NCI-H2227 (cell line): ENCODE measurements around the gene TMEM41A.
"Not testable (repeated sequence)": the region's sequence is repeated elsewhere in the genome, so short reads cannot be mapped to it uniquely, and the experiment has no call there.

Source experiments
- DNase-seq: peaks from one replicate; lab custom pipeline; 2025; ENCODE audit not compliant: unreplicated experiment; lab: John Stamatoyannopoulos, UW

The TMEM41A gene

DNA sequence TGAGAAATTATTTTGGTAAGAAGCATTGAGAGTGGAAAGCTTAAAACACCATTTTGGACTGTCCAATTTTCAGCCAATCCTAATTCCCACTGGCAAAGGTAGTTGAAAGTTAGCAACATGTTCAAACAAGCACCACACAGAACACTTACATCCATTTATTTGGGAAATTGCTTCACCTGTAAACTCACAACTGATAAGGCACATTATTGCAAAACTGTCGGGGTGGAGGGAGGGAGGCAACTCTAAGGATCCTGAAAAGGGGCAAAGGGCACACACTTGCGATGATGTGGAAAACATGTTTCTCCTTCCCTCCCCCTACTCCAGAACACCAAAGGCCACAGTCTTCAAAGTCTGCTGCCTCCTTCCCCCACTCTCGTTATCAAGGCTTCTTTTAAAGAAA is 9.4 kb downstream of the TMEM41A start:
- no peak for DNase-seq

DNA sequence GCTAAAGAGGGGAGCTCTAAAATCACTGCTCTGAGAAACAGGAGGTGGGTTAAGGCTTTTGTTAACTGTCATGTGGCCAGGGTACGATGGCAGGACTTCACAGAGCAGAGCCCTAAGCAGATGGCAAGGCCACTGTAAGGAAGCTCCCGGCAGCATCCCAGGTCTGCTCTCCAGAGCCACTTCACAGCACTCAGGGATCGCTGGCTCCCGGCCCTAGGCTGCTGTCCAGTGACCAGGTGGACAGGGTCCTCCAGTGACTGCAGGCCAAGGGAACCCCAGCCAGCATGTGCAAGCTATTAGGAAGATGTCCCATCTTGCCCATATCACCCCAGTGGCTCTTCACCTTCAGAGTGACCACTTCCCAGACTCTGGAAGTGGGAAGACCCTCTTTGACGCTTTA is 10.4 kb downstream of the TMEM41A start:
- no peak for DNase-seq

DNA sequence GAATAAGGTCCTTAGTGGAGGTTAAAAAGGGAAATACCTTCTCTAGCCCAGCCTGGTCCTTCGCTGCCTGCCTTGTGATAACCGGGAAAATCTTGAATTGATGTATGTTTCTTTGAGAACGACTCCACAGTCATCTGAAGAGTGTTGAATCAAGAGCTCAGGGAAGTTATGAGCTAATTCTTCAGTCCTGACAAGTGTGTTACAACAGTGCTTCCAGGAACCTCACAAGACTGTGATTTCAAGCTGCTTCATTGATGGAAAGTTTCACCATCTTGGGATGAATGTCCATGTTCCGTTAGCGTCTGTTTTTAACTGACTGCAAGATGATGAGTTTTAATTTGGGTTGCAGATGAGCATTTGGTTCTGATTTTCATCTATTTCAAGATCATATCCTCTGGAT is 12.4 kb downstream of the TMEM41A start:
- no peak for DNase-seq

DNA sequence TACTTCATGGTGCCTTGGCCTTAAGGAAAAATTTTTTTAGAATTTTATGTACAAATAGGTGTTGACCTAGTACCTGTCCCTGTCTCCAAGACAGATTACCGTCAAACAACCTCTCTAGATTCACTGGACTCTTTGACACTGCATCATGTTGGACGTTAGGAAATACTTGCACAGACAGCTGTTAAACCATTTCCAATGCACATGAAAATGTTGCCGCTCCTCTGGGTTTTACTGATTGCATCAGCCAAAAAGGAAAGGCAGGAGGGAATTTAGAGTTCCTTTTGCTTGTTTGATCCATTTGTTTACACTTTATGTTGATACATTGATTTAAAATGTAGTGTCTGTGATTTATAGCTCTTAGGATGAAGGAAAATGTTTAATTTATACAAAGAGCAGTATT is 14.5 kb downstream of the TMEM41A start:
- no peak for DNase-seq

DNA sequence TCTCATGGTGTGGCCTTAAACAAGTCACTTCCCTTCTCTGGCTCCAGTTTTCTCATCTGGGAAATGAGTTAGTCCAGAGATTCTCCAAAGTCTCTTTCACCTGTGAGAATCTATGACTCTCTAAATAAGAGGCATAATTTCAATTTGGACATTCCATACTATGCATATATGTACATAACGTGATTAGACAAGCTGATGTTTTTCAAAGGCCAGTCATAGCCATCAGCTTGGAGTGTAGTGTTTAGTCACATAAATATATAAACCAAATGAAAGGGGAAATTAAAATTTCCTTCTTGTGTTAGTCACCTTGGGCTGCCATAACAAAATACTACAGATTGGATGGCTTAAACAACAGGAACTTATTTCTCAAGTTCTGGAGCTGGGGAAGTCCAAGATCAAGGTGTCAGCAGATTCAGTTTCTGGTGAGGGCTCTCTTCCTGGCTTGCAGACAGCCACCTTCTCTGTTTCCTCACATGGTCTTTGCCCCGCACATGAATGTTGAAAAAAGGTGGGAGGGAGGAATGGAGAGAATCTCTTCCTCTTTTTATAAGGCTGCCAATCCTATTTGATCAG is 19.4 kb downstream of the TMEM41A start:
- DNase-seq = no peak

DNA sequence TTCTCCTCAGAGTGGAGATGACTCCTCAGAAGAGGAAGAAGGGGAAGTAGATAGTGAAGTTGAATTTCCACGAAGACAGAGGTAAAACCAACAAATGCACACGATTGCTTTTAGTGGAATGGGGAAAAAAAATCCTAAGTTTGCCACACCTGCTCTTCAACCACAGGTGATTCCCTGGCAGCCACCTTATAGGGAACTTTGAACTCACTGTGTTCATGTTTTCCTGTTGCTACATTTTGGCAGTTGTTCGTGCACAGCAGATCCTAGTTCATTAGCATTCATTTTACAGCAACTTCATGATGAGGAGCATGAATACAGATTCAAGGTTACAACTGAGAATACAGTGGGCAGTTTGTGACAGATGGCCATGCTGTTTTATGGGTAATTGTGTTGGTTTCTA is 21.5 kb downstream of the TMEM41A start:
- no peak for DNase-seq

DNA sequence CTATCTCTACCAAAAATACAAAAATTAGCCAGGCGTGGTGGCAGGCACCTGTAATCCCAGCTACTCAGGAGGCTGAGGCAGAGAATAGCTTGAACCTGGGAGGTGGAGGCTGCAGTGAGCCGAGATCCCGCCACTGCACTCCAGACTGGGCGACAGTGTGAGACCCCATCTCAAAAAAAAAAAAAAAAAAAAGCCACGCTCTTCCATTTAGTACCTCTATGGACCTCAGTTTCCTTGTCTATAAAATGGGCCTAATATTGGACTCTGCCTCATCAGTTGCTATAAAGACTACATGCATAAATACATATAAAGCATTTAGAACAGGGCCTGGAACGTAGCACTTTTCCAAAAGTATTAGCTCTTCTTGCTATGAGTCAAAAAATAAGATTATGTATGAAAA is 23.9 kb downstream of the TMEM41A start:
- not testable (repeated sequence) for DNase-seq

DNA sequence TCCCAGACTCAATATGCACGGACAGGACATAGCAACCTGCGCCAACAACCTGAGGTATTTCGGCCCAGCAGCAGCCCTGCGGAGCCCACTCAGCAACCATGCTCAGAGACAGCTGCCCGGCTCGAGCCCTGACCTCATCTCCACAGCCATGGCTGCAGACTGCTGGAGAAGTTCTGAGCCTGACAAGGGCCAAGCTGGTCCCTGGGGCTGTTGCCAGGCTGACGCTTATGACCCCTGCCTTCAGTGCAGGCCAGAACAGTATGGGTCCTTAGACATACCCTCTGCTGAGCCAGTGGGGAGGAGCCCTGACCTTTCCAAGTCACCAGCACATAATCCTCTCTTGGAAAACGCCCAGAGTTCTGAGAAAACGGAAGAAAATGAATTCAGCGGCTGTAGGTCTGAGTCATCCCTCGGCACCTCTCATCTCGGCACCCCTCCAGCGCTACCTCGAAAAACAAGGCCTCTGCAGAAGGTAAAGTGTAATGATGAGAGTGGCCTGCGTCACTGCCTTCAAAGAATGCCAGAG is 25.5 kb downstream of the TMEM41A start:
- no peak for DNase-seq

DNA sequence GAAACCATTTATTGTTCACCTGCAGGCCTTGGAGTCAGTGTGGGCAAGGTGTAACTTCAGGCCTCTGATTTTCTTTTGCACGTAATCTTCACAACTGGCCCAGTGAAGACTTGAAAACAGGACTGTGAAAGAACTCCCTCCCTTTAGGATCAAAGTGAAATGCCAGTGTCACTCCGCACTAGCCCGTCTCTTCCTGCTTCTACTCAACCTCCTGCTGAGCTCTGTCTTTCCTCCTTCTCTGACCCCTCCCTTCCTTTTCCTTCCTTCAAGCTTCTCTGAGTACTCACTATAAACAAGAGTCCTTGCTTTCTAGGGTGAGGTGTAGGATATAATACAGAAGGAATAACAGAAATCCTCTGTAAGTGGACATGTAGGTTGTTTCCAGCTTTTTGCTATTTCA is 28.5 kb downstream of the TMEM41A start:
- no peak for DNase-seq

DNA sequence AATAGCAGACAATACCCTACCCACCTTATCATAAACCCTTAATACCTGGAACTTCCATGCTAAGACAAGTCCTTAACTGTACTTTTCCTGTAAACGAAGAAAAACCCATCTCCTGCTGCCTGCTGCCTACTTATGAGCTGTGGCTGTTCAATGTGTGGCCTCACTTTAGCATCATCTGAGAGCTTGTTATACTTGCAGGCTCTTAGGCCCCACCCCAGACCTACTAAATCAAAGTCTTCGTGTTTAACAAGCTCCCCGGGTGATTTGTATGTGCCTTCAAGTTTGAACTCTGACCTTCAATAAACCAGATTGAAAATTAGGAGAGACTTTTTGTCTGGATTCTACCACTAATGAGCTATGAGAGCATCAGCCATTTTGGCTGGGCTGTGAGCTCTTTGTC is 29.3 kb downstream of the TMEM41A start:
- no peak for DNase-seq

DNA sequence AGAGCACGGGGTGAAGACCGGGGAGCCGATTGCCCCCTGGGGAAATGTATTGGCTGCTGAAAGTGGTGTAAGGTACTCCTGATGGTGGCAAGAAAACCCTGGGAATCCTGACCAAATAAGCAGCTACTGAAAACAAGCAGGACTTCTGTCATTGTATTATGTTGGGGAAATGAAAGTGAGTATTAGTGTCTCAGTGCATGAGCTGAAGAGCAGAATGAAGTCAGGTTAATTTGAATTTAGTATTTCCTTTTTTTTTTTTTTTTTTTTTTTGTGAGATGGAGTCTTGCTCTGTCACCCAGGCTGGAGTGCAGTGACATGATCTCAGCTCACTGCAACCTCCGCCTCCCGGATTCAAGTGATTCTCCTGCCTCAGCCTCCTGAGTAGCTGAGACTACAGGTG is 32.7 kb downstream of the TMEM41A start:
- not testable (repeated sequence) for DNase-seq

DNA sequence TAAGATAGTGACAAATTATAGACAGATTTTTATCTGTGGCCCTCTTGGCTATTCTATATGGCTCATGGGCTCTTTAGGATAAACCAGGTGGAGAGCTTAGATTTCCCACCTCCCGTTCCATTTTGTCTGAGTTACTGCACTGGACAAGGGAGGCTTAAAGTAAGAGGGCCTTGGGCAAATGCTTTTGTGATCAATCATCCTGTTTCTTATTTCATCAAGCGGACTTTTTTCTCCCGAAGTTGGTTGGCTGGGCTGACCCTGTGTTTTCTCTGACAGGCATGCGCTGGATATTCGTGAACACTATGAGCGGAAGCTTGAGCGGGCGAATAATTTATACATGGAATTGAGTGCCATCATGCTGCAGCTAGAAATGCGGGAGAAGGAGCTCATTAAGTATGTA is 33.4 kb downstream of the TMEM41A start:
- no peak for DNase-seq

DNA sequence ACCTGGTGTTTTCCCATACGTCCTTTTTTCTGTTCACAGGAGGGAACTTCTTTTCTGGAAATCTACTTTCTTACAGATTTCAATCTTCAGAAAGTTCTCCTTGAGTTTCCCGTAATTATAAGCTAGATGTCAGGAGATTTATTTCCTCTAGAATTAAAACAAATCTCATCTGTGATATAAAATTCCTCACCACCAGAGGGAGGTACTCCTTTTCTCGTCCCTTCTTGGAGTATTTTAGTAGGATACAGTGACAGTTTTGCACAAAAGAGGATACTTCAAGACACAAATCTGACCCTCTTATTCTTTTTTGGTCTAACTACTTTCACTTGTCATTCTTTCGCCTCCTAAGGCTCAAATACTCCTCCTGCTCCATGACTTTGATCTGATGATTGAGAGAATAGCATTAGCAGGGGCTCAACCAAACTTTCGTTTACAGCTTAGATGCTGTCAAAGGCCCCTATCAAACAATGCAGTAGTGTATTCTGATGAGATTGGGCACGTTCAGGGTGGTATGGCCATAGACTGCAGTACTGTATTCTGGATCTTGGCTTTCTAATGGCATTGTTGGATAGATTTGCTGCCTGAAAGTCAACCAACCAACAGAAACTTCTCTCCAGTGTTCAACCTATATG is 38.0 kb downstream of the TMEM41A start:
- DNase-seq = peak; percentile 14

DNA sequence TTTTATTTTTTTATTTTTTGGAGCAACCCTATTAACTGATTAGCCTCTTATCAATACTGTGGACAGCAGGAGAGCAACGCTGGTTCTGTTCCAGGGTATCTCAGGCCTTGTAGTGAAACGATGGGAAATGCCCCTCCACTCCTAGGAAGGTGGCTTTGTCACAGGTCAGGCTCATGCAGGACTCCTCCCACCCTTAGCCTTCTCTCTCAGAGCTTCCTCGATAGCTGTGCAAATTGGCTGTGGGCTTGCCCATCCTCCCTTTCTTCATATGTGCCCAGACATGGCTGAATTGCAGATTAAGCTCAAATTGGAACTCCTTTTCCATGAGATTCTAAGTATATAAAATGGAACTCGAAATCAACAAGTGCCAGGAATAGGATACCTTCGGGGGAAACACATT is 38.5 kb downstream of the TMEM41A start:
- no peak for DNase-seq

DNA sequence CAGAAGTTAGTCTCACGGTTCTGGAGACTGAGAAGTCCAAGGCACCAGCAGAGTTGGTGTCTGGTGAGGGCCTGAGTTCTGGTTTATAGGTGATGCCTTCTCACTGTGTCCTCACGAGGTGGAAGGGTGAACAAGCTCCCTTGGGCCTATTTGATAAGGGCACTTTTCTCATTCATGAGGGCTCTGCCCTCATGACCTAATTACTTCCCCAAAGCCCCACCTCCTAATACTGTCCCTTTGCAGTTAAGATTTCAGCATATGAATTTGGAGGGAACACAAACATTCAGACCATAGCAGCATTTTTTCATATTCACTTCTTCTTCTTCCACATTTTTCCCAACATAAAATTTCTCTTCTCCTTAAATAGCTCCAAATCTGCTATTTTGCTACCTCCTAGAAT is 41.5 kb downstream of the TMEM41A start:
- no peak for DNase-seq

DNA sequence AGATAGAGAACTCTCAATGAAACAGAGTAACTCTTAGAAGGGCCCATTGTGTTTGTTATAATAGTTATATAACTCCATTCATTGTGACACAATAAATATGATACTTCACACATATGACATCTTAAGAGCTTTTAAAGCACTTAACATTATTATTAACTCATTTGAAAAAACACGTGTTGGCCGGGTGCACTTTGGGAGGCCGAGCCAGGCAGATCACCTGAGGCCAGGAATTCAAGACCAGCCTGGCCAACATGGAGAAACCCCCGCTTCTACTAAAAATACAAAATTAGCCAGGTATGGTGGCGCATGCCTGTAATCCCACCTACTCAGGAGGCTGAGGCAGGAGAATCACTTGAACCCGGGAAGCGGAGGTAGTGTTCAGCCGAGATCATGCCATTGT is 47.4 kb downstream of the TMEM41A start:
- not testable (repeated sequence) for DNase-seq

DNA sequence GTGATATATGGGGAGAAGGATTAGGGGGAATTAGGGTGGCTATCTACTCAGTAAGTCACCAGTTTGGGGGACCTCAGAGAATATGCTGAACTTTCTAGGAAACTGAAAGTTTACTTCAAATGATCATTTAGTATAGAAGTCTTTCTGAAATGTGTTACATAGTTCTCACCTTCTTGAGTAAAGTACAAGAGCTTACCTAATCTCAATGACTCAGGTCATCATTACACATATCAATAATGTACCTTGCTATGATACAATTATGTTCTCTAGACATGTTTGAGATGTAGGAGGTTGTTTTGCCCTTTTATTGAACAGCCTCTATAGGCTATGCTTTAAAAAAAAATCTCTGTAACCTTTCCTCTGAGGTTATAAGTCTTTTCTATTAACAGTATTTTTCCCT is 50.7 kb downstream of the TMEM41A start:
- no peak for DNase-seq

DNA sequence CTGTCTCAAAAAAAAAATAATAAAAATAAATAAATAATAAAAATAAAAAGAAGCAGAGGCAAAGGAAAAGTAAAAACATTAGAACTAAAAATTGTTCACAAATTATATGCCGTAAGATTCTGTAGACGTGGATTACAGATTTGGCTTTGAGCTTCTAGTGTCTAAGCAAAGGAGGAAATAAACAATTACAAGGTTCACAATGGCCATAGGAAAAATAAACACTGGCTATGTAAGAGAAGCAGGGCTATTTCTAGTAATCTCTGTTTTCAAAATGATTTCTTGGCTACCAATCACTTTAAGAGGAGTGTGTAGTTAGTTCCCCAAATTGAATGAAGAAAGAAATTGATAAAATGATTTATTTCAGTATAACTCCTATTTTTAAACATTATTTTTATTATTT is 54.5 kb downstream of the TMEM41A start:
- no peak for DNase-seq

DNA sequence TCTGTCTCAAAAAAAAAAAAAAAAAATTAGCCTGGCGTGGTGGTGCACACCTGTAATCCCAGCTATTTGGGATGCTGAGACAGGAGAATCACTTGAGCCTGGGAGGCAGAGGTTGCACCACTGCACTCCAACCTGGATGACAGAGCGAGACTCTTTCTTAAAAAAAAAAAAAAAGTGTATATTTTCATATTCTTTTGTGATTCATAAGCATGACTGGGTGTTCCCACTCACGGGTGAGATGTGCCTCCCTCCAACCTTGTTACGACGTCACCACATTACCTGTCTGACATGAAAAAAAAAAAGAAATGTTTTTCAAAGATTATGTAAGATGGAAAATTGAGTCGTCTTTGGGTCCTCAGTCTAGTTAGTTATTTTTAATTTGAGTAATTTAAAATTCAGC is 56.8 kb downstream of the TMEM41A start:
- DNase-seq = no peak

DNA sequence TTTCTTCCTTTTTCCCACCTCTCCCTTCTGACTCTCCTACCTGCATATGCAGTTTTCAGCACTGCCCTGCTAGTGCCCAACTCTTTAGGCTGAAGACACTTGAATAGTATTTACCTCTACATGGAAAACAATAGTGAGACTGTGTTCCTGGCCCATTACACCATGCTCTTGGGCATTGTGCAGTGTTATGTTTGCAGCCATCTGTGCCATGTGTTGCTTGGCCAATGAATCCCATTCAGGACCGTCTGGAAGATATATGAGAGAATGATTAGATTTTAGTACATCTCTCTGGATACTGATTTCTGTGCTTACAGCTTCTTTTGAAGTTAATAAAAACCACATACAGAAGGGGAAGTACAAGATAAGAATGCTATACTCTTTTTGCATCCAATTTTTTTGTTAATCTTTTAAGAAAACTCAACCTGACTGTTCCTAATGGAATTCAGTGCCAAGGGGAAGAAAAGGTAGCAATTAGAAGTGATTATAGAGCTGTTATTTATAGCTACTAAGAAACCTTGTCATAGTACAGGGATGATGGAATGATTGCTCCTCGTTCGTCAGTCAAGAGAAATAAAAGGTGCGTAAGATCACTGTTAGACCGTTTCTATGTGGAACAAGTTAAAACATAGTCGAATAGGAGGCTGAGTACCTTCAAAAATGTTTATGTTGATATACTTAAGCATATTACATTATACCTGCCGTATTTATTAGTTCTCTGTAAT is 58.9 kb downstream of the TMEM41A start:
- peak; percentile 31 for DNase-seq
